HK-2 (cell line): ENCODE measurements around the gene OBSCN.
"Not testable (repeated sequence)": the region's sequence is repeated elsewhere in the genome, so short reads cannot be mapped to it uniquely, and the experiment has no call there.

Experiments used
- DNase-seq: peaks from one replicate; pipeline ENCODE4 v3.0.0-alpha.2; 2018; ENCODE audit not compliant: unreplicated experiment

OBSCN gene

GRCh38 chr1:228212966-228213844 lies 5.4 kb downstream of the OBSCN start:
- DNase-seq: peak; percentile 94

GRCh38 chr1:228213917-228214808 lies 6.3 kb downstream of the OBSCN start:
- no peak for DNase-seq

GRCh38 chr1:228214921-228215662 lies 7.2 kb downstream of the OBSCN start:
- no peak for DNase-seq

GRCh38 chr1:228215663-228216116 lies 7.8 kb downstream of the OBSCN start:
- DNase-seq: no peak

GRCh38 chr1:228216371-228217320 lies 8.8 kb downstream of the OBSCN start:
- no peak for DNase-seq

GRCh38 chr1:228217551-228218344 lies 9.9 kb downstream of the OBSCN start:
- DNase-seq: no peak

- DNase-seq: no peak
Measured at GRCh38 chr1:228218513-228219244, 10.8 kb downstream of the OBSCN start.

- DNase-seq: no peak
Measured at GRCh38 chr1:228219245-228219961, 11.6 kb downstream of the OBSCN start.

- DNase-seq: no peak
Measured at GRCh38 chr1:228219962-228220780, 12.3 kb downstream of the OBSCN start.

- not testable (repeated sequence) for DNase-seq
Measured at GRCh38 chr1:228221097-228221496, 13.3 kb downstream of the OBSCN start.

GRCh38 chr1:228222548-228222947 lies 14.7 kb downstream of the OBSCN start:
- no peak for DNase-seq

GRCh38 chr1:228224198-228225164 lies 16.6 kb downstream of the OBSCN start:
- no peak for DNase-seq

- no peak for DNase-seq
Measured at GRCh38 chr1:228225165-228225710, 17.4 kb downstream of the OBSCN start.

- no peak for DNase-seq
Measured at GRCh38 chr1:228225740-228226139, 17.9 kb downstream of the OBSCN start.

GRCh38 chr1:228226141-228226874 lies 18.5 kb downstream of the OBSCN start:
- DNase-seq: no peak
